ENCODE data around the gene ZNF467. TPM values are rescaled to one million over a fixed set of nuclear protein-coding genes. Genes with fewer than 3 reads are reported as not detected.

The ZNF467 gene
- total and polyA plus RNA-seq, 2 of the 8 experiments (the other 6 are each of a cell fraction or from before 2014, with no cell fraction given), result 0.50 to 0.51 TPM

DNA sequence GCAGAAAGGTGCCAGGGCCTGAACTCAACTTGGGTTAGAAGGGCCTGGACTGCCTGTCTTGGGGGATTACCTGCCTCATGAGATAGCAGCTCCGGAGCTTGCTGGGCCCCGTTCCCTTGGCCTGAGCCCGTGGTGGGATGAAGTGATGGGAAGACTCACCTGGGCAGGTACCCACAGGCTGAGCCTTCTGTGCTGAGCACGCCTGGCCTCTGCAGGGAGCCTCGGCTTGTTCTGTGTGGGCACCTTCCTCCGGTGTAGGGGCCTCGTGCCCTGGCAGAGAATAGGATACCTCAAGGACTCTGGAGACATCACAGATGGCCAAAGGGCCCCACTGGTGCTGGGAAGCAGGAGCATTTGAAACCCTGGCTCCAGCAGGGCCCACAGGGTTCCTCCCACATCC lies 4.5 kb downstream of the ZNF467 start:
- H3K4me1 ChIP-seq (replicated peaks in 1 of 4; ENCODE audit: control insufficient read depth in 3 of 4, insufficient read depth in 4 of 4, low read length in 3 of 4), result peaks cover 0 to 20% (median 13%) of the 10 kb centered on the region in 4 experiments; a peak in 6 of 7 replicates
- H2BK15ac ChIP-seq (ENCODE audit: low read length), result no peak overlapping the region
- no peaks in the 10 kb centered on the region for H3K79me1 ChIP-seq (ENCODE audit: low read depth, low read length)
- peak overlapping the region; percentile 70; the same call in 1 of the 2 replicates for H2AK5ac ChIP-seq (ENCODE audit: low read depth, low read length)
- H3K14ac ChIP-seq (ENCODE audit: insufficient read length), result no peak overlapping the region
- ChIA-PET CTCF (ENCODE audit: partially characterized antibody) (interaction anchor here (0.6 to 8.7 kb wide), 5 partner anchors 11 to 116 kb away, joined by 3 to 115 read pairs (median 3); no protein-coding TSS in a partner anchor), POLR2A (ENCODE audit: partially characterized antibody) (no interaction called here)
- H3K79me2 ChIP-seq (ENCODE audit: control insufficient read depth in 1 of 2, insufficient read depth in 2 of 2, low read length in 2 of 2), result no peaks in the 10 kb centered on the region
- H2BK5ac ChIP-seq (ENCODE audit: low read depth, low read length), result no peak overlapping the region
- no peak overlapping the region for H4K5ac ChIP-seq (ENCODE audit: insufficient read length, low read depth, low read length)
- H4K8ac ChIP-seq (ENCODE audit: extremely low read depth, insufficient read depth, low read length), result no peak overlapping the region
- H3K9ac ChIP-seq (replicated peaks in 1 of 4; ENCODE audit: extremely low read depth in 1 of 4, low read depth in 3 of 4, low read length in 3 of 4), result no peak overlapping the region
- DNase-seq (ENCODE audit: low read depth in 1 of 2, low spot score in 2 of 2), result no peak
- no peak overlapping the region for H3K4me3 ChIP-seq (ENCODE audit: extremely low read depth in 1 of 4, insufficient read depth in 2 of 4, low read depth in 3 of 4, low read length in 4 of 4)
- H3K56ac ChIP-seq (replicated peaks; ENCODE audit: insufficient read length, low read depth, low read length), result no peak overlapping the region
- no peak overlapping the region for H3K27ac ChIP-seq (ENCODE audit: low read depth, low read length)
- H3K4me2 ChIP-seq (ENCODE audit: insufficient read depth in 1 of 2, low read depth in 2 of 2, low read length in 2 of 2), result no peak overlapping the region
- no peak overlapping the region for H3K18ac ChIP-seq (ENCODE audit: extremely low read depth, low read length)
- no peak overlapping the region for H2BK20ac ChIP-seq (ENCODE audit: low read length)
- no peak for FAIRE-seq
- TF ChIP-seq SUZ12 (IDR thresholded peaks at IDR 0.05; ENCODE audit: low read length) (peak; percentile 32; the same call in 1 of the 2 replicates), JUN (IDR thresholded peaks at IDR 0.05; ENCODE audit: low read depth, low read length) (no peak), BACH1 (IDR thresholded peaks at IDR 0.05; ENCODE audit: low read length) (no peak)
- H3K23me2 ChIP-seq (ENCODE audit: low read depth, low read length), result peaks cover 22% of the 10 kb centered on the region; the same call in 1 of the 2 replicates
- no peak overlapping the region for H2BK12ac ChIP-seq (ENCODE audit: low read depth, low read length)
- peaks cover 7 to 11% of the 10 kb centered on the region in 2 experiments for H4K20me1 ChIP-seq (replicated peaks in 1 of 2; ENCODE audit: control insufficient read depth in 1 of 2, insufficient read depth in 2 of 2, low read length in 2 of 2)
- no peak overlapping the region for H3K23ac ChIP-seq (ENCODE audit: insufficient read length)
- no peak overlapping the region for H4K91ac ChIP-seq (replicated peaks; ENCODE audit: insufficient read length, low read length)
- H3K36me3 ChIP-seq (ENCODE audit: control insufficient read depth in 2 of 4, insufficient read depth in 4 of 4, low read length in 3 of 4), result peaks cover 0 to 7% (median 0%) of the 10 kb centered on the region in 4 experiments; a peak in 1 of 8 replicates
- no peak overlapping the region for H2BK120ac ChIP-seq (replicated peaks; ENCODE audit: low read depth, low read length)
- H2AFZ ChIP-seq (ENCODE audit: low read length), result no peak overlapping the region
- H3K9me3 ChIP-seq (ENCODE audit: insufficient read depth in 2 of 2, low read depth in 1 of 2, low read length in 1 of 2), result no peaks in the 10 kb centered on the region; a peak in 1 of 4 replicates
- WGBS, 2 experiments (ENCODE audit: extremely low coverage in 1 of 2, insufficient coverage in 1 of 2, insufficient read length in 1 of 2, insufficient replicate concordance in 2 of 2, low coverage in 1 of 2, low lambda C conversion rate in 2 of 2, missing lambda C conversion rate in 1 of 2), result 85% methylated on average over 7 of the region's 7 CpGs; no CpG with 5 or more reads in 1 of the 2 experiments
- H3K4ac ChIP-seq (replicated peaks; ENCODE audit: insufficient read length, low read depth, low read length), result no peak overlapping the region
- peaks cover 65 to 77% (median 75%) of the 10 kb centered on the region in 4 experiments for H3K27me3 ChIP-seq (replicated peaks in 1 of 4; ENCODE audit: control insufficient read depth in 3 of 4, extremely low read depth in 1 of 4, insufficient read depth in 3 of 4, low read length in 3 of 4)

Measured in H1 (cell line).